HL-60 (cell line): Measurements from ENCODE around the gene LY6G5C.

ENCODE experiments used
- REST ChIP-seq: IDR thresholded peaks from 2 replicates; pipeline ENCODE4 v1.6.1; 2012; ENCODE audit warnings: low read depth; ENCODE audit not compliant: insufficient replicate concordance
- TF ChIP-seq, protein P1 (sequence below): IDR thresholded peaks from one replicate; pipeline ENCODE4 v1.5.1; 2011; ENCODE audit warnings: low read length, control low read depth, inconsistent platforms; ENCODE audit not compliant: insufficient read depth

DNA sequence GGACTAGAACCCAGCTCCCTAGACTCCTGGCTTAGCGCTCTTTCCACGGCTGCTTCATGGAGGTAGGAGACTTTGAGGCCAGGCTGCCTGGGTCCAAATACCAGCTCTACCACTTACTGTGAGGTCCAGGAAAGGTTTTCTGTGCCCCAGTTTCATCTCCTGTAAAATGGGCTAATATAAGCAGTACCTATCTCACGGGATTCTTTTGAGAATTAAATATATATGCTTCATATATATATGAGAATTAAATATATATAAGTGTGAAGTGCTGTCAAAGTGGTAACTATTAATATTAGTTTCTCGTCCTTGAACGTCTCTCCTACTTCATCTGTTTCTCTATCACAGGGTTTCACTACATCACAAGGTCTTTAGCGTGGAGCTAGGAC, 10.2 kb upstream of the LY6G5C start:
- TF ChIP-seq, protein P1, sequence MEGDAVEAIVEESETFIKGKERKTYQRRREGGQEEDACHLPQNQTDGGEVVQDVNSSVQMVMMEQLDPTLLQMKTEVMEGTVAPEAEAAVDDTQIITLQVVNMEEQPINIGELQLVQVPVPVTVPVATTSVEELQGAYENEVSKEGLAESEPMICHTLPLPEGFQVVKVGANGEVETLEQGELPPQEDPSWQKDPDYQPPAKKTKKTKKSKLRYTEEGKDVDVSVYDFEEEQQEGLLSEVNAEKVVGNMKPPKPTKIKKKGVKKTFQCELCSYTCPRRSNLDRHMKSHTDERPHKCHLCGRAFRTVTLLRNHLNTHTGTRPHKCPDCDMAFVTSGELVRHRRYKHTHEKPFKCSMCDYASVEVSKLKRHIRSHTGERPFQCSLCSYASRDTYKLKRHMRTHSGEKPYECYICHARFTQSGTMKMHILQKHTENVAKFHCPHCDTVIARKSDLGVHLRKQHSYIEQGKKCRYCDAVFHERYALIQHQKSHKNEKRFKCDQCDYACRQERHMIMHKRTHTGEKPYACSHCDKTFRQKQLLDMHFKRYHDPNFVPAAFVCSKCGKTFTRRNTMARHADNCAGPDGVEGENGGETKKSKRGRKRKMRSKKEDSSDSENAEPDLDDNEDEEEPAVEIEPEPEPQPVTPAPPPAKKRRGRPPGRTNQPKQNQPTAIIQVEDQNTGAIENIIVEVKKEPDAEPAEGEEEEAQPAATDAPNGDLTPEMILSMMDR = no peak
- no peak for TF ChIP-seq REST
